Measurements from ENCODE around the gene SOX10.

GRCh38 chr22:37931893-37932389, 52.4 kb downstream of the SOX10 start:
- no peak for TF ChIP-seq POLR2A (IDR thresholded peaks at IDR 0.05; ENCODE audit: low read depth, low read length)
- TF ChIP-seq FOS (IDR thresholded peaks at IDR 0.05; ENCODE audit: low read depth, low read length), result no peak
